ENCODE results near the gene CFB. TPM values are rescaled to one million over a fixed set of nuclear protein-coding genes. Genes with fewer than 3 reads are reported as not detected.

The CFB gene
- total and polyA plus RNA-seq, 2 of the 13 experiments (the other 11 are each of a cell fraction or from before 2014, with no cell fraction given), result 171 to 513 TPM

DNA sequence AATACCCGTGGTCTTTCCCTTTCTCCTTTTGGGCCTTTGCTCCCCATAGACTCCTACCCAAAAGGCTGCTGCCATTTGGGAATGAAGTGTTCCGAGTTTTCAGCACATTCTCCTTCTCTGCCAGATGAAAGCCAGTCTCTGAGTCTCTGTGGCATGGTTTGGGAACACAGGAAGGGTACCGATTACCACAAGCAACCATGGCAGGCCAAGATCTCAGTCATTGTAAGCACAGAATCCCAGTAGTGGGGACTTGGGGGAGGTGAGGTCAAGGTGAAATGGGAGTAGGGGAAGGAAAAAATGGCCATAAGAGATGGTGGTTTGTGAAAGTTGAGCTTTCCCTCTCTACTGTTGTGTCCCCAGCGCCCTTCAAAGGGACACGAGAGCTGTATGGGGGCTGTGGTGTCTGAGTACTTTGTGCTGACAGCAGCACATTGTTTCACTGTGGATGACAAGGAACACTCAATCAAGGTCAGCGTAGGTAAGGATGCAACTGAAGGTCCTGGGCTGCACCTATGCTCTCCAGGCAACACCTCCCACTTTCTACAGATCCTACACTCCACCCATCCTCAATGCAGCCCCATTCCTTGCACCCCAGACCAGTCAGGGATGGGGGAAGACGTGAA lies 4.1 kb downstream of the CFB start (continued):
- TF ChIP-seq ZNF468 (CRISPR knock-in tag; IDR thresholded peaks at IDR 0.05), result 0 out of 2 replicates have a peak, but pooled peaks have one; percentile 9
- no peak for TF ChIP-seq ZNF7 (CRISPR knock-in tag; IDR thresholded peaks at IDR 0.05)
- TF ChIP-seq ZNF670 (CRISPR knock-in tag; IDR thresholded peaks at IDR 0.05; ENCODE audit: borderline replicate concordance), result no peak
- no peak for TF ChIP-seq ZNF607 (CRISPR knock-in tag; IDR thresholded peaks at IDR 0.05; ENCODE audit: borderline replicate concordance)
- TF ChIP-seq HOXA9 (CRISPR knock-in tag; IDR thresholded peaks at IDR 0.05; ENCODE audit: borderline replicate concordance), result no peak
- no peak for TF ChIP-seq FOXP1 (IDR thresholded peaks at IDR 0.05)
- no peak for TF ChIP-seq FOXP1 (CRISPR knock-in tag; IDR thresholded peaks at IDR 0.05)
- no peak for TF ChIP-seq RAD21 (CRISPR knock-in tag; IDR thresholded peaks at IDR 0.05)
- TF ChIP-seq GATA4 (IDR thresholded peaks at IDR 0.05; ENCODE audit: borderline replicate concordance, low read depth), result no peak
- TF ChIP-seq, protein P1, sequence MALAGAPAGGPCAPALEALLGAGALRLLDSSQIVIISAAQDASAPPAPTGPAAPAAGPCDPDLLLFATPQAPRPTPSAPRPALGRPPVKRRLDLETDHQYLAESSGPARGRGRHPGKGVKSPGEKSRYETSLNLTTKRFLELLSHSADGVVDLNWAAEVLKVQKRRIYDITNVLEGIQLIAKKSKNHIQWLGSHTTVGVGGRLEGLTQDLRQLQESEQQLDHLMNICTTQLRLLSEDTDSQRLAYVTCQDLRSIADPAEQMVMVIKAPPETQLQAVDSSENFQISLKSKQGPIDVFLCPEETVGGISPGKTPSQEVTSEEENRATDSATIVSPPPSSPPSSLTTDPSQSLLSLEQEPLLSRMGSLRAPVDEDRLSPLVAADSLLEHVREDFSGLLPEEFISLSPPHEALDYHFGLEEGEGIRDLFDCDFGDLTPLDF (CRISPR knock-in tag; IDR thresholded peaks at IDR 0.05), result no peak
- TF ChIP-seq, protein P2, sequence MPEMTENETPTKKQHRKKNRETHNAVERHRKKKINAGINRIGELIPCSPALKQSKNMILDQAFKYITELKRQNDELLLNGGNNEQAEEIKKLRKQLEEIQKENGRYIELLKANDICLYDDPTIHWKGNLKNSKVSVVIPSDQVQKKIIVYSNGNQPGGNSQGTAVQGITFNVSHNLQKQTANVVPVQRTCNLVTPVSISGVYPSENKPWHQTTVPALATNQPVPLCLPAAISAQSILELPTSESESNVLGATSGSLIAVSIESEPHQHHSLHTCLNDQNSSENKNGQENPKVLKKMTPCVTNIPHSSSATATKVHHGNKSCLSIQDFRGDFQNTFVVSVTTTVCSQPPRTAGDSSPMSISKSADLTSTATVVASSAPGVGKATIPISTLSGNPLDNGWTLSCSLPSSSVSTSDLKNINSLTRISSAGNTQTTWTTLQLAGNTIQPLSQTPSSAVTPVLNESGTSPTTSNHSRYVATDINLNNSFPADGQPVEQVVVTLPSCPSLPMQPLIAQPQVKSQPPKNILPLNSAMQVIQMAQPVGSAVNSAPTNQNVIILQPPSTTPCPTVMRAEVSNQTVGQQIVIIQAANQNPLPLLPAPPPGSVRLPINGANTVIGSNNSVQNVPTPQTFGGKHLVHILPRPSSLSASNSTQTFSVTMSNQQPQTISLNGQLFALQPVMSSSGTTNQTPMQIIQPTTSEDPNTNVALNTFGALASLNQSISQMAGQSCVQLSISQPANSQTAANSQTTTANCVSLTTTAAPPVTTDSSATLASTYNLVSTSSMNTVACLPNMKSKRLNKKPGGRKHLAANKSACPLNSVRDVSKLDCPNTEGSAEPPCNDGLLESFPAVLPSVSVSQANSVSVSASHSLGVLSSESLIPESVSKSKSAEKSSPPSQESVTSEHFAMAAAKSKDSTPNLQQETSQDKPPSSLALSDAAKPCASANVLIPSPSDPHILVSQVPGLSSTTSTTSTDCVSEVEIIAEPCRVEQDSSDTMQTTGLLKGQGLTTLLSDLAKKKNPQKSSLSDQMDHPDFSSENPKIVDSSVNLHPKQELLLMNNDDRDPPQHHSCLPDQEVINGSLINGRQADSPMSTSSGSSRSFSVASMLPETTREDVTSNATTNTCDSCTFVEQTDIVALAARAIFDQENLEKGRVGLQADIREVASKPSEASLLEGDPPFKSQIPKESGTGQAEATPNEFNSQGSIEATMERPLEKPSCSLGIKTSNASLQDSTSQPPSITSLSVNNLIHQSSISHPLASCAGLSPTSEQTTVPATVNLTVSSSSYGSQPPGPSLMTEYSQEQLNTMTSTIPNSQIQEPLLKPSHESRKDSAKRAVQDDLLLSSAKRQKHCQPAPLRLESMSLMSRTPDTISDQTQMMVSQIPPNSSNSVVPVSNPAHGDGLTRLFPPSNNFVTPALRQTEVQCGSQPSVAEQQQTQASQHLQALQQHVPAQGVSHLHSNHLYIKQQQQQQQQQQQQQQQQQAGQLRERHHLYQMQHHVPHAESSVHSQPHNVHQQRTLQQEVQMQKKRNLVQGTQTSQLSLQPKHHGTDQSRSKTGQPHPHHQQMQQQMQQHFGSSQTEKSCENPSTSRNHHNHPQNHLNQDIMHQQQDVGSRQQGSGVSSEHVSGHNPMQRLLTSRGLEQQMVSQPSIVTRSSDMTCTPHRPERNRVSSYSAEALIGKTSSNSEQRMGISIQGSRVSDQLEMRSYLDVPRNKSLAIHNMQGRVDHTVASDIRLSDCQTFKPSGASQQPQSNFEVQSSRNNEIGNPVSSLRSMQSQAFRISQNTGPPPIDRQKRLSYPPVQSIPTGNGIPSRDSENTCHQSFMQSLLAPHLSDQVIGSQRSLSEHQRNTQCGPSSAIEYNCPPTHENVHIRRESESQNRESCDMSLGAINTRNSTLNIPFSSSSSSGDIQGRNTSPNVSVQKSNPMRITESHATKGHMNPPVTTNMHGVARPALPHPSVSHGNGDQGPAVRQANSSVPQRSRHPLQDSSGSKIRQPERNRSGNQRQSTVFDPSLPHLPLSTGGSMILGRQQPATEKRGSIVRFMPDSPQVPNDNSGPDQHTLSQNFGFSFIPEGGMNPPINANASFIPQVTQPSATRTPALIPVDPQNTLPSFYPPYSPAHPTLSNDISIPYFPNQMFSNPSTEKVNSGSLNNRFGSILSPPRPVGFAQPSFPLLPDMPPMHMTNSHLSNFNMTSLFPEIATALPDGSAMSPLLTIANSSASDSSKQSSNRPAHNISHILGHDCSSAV (CRISPR knock-in tag; IDR thresholded peaks at IDR 0.05; ENCODE audit: borderline replicate concordance), result no peak
- no peak for TF ChIP-seq ZNF234 (CRISPR knock-in tag; conservative IDR thresholded peaks at IDR 0.05)
- no peak for TF ChIP-seq ZFP41 (CRISPR knock-in tag; IDR thresholded peaks at IDR 0.05; ENCODE audit: borderline replicate concordance)
- no peak for TF ChIP-seq KDM1A (CRISPR knock-in tag; IDR thresholded peaks at IDR 0.05)
- no peak for TF ChIP-seq HNRNPLL (IDR thresholded peaks at IDR 0.05; ENCODE audit: low read depth, low read length, poor library complexity, severe bottlenecking)
- TF ChIP-seq ARID2 (CRISPR knock-in tag; IDR thresholded peaks at IDR 0.05; ENCODE audit: borderline replicate concordance), result no peak
- TF ChIP-seq, protein P3, sequence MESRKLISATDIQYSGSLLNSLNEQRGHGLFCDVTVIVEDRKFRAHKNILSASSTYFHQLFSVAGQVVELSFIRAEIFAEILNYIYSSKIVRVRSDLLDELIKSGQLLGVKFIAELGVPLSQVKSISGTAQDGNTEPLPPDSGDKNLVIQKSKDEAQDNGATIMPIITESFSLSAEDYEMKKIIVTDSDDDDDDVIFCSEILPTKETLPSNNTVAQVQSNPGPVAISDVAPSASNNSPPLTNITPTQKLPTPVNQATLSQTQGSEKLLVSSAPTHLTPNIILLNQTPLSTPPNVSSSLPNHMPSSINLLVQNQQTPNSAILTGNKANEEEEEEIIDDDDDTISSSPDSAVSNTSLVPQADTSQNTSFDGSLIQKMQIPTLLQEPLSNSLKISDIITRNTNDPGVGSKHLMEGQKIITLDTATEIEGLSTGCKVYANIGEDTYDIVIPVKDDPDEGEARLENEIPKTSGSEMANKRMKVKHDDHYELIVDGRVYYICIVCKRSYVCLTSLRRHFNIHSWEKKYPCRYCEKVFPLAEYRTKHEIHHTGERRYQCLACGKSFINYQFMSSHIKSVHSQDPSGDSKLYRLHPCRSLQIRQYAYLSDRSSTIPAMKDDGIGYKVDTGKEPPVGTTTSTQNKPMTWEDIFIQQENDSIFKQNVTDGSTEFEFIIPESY (CRISPR knock-in tag; IDR thresholded peaks at IDR 0.05), result no peak
- TF ChIP-seq MYPOP (CRISPR knock-in tag; IDR thresholded peaks at IDR 0.05), result no peak
